IMR-90 (cell line): ENCODE data around the gene NSL1. TPM values are rescaled to one million over a fixed set of nuclear protein-coding genes. Genes with fewer than 3 reads are reported as not detected.

ENCODE experiments used
- ATAC-seq: fragments of 200-7000 bp; cut with Tn5 transposase; 2 replicates; pipeline ENCODE4 v1.9.1; 2020; ENCODE audit warnings: low read depth, mild to moderate bottlenecking, moderate library complexity
- BruUV-seq: library from RNA; stranded (reverse); fragments of 400-500 nt; replicated peaks from 2 replicates; lab custom pipeline; 2021; lab: Mats Ljungman, UMichigan
- CTCF ChIA-PET: fragments of 300-600 bp; formaldehyde crosslinking; extraction: SDS; loops from one replicate; lab custom pipeline; 2021; ENCODE audit warnings: antibody characterized with exemption; lab: Yijun Ruan, JAX
- POLR2A ChIA-PET: fragments of 300-600 bp; sonication (Branson Sonifier 250); formaldehyde crosslinking; loops from one replicate; lab custom pipeline; 2022; ENCODE audit warnings: antibody characterized with exemption; ENCODE audit not compliant: unreplicated experiment; lab: Charles Lee
- DNase-seq: peaks from one replicate; pipeline ENCODE4 v3.0.0; 2013
- H2AFZ ChIP-seq: replicated peaks from 2 replicates; pipeline ENCODE3; 2013; ENCODE audit warnings: low read length, mild to moderate bottlenecking; ENCODE audit not compliant: poor library complexity
- H2AK5ac ChIP-seq: 2 replicates; pipeline ENCODE4 v1.6.1; 2013; ENCODE audit warnings: low read depth, low read length, inconsistent platforms
- H2AK9ac ChIP-seq: replicated peaks from 2 replicates; pipeline ENCODE3; 2013; ENCODE audit warnings: mild to moderate bottlenecking, low read depth, low read length, moderate library complexity; ENCODE audit not compliant: poor library complexity
- H2BK120ac ChIP-seq: 2 replicates; pipeline ENCODE4 v1.6.1; 2013; ENCODE audit warnings: low read depth, low read length, inconsistent platforms
- H2BK15ac ChIP-seq: 3 replicates; pipeline ENCODE4 v1.6.1; 2013; ENCODE audit warnings: low read depth, low read length, inconsistent platforms
- H2BK20ac ChIP-seq: 2 replicates; pipeline ENCODE4 v1.6.1; 2013; ENCODE audit warnings: low read depth, mild to moderate bottlenecking, inconsistent platforms, low read length, moderate library complexity
- H2BK5ac ChIP-seq: 2 replicates; pipeline ENCODE4 v1.6.1; 2013; ENCODE audit warnings: mild to moderate bottlenecking, low read depth, low read length, inconsistent platforms; ENCODE audit not compliant: poor library complexity, severe bottlenecking
- H3K14ac ChIP-seq: replicated peaks from 2 replicates; pipeline ENCODE4 v1.6.1; 2013; ENCODE audit warnings: low read depth, low read length, inconsistent platforms
- H3K18ac ChIP-seq: 2 replicates; pipeline ENCODE4 v1.6.1; 2013; ENCODE audit warnings: low read depth, low read length, control low read depth
- H3K23ac ChIP-seq: 2 replicates; pipeline ENCODE4 v1.6.1; 2013; ENCODE audit warnings: low read depth, low read length, inconsistent platforms
- H3K27ac ChIP-seq: 2 replicates; pipeline ENCODE4 v1.5.1; 2013; ENCODE audit warnings: mild to moderate bottlenecking, control low read depth, low read length; ENCODE audit not compliant: insufficient read depth
- H3K27me3 ChIP-seq: 2 replicates; pipeline ENCODE4 v1.6.1; 2013; ENCODE audit warnings: low read length; ENCODE audit not compliant: control insufficient read depth, insufficient read depth
- H3K36me3 ChIP-seq: 2 replicates; pipeline ENCODE4 v1.6.1; 2013; ENCODE audit warnings: low read length, mixed read lengths; ENCODE audit not compliant: control insufficient read depth, insufficient read depth
- H3K4ac ChIP-seq: 2 replicates; pipeline ENCODE4 v1.6.1; 2013; ENCODE audit warnings: low read depth, low read length, inconsistent platforms
- H3K4me1 ChIP-seq: 2 replicates; pipeline ENCODE4 v1.6.1; 2013; ENCODE audit warnings: low read length, mixed read lengths; ENCODE audit not compliant: control insufficient read depth, insufficient read depth
- H3K4me2 ChIP-seq: 2 replicates; pipeline ENCODE4 v1.6.1; 2013; ENCODE audit warnings: low read depth, mild to moderate bottlenecking, control low read depth, low read length, moderate library complexity
- H3K4me3 ChIP-seq: 2 replicates; pipeline ENCODE4 v1.5.1; 2013; ENCODE audit warnings: low read depth, mild to moderate bottlenecking, control low read depth, low read length, moderate library complexity; ENCODE audit not compliant: insufficient read depth
- H3K56ac ChIP-seq: 2 replicates; pipeline ENCODE4 v1.6.1; 2013; ENCODE audit warnings: low read length, inconsistent platforms; ENCODE audit not compliant: insufficient read depth; ENCODE audit errors: extremely low read depth
- H3K79me1 ChIP-seq, 2 experiments: 2 replicates each; pipeline ENCODE4 v1.6.1; 2013; ENCODE audit warnings: low read length in 2 of 2, inconsistent platforms in 1 of 2, low read depth in 1 of 2
- H3K9ac ChIP-seq: 2 replicates; pipeline ENCODE4 v1.6.1; 2013; ENCODE audit warnings: low read depth, low read length, control low read depth
- H3K9me1 ChIP-seq: 2 replicates; pipeline ENCODE4 v1.6.1; 2013; ENCODE audit warnings: low read length, inconsistent platforms; ENCODE audit not compliant: insufficient read depth
- H3K9me3 ChIP-seq: 2 replicates; pipeline ENCODE4 v1.6.1; 2013; ENCODE audit warnings: low read length; ENCODE audit not compliant: control insufficient read depth, insufficient read depth
- H4K20me1 ChIP-seq: 2 replicates; pipeline ENCODE4 v1.6.1; 2013; ENCODE audit warnings: low read length, inconsistent platforms; ENCODE audit not compliant: insufficient read depth
- H4K5ac ChIP-seq: 2 replicates; pipeline ENCODE4 v1.6.1; 2013; ENCODE audit warnings: mild to moderate bottlenecking, low read depth, low read length, control low read depth
- H4K8ac ChIP-seq, 2 experiments: 2 replicates each; pipeline ENCODE4 v1.6.1; 2013; ENCODE audit warnings: low read depth in 2 of 2, low read length in 2 of 2, control low read depth in 1 of 2, inconsistent platforms in 1 of 2
- H4K91ac ChIP-seq: 2 replicates; pipeline ENCODE4 v1.6.1; 2013; ENCODE audit warnings: low read depth, low read length, inconsistent platforms; ENCODE audit not compliant: insufficient read depth
- CEBPB ChIP-seq: IDR thresholded peaks from 2 replicates; pipeline ENCODE4 v1.6.1; 2012; ENCODE audit warnings: low read depth, low read length, improper control_type of control experiment
- CHD1 ChIP-seq: IDR thresholded peaks from 2 replicates; pipeline ENCODE4 v1.6.1; 2012; ENCODE audit warnings: low read depth, low read length, improper control_type of control experiment
- FOS ChIP-seq: fragments of 150-350 bp; IDR thresholded peaks from 2 replicates; pipeline ENCODE4 v1.6.1; 2016; ENCODE audit warnings: low read depth, low read length
- MAFK ChIP-seq: IDR thresholded peaks from 2 replicates; pipeline ENCODE4 v1.6.1; 2012; ENCODE audit warnings: low read depth, low read length, improper control_type of control experiment
- MAZ ChIP-seq: IDR thresholded peaks from 2 replicates; pipeline ENCODE4 v1.6.1; 2012; ENCODE audit warnings: low read depth, mild to moderate bottlenecking, low read length, improper control_type of control experiment, moderate library complexity, borderline replicate concordance
- MXI1 ChIP-seq: IDR thresholded peaks from 2 replicates; pipeline ENCODE4 v1.6.1; 2012; ENCODE audit warnings: low read depth, mild to moderate bottlenecking, low read length, moderate library complexity, borderline replicate concordance
- NFE2L2 ChIP-seq: fragments of 150-350 bp; IDR thresholded peaks from 2 replicates; pipeline ENCODE4 v1.6.1; 2016; ENCODE audit warnings: low read depth, mild to moderate bottlenecking, low read length
- POLR2A ChIP-seq: IDR thresholded peaks from 2 replicates; pipeline ENCODE4 v1.6.1; 2012; ENCODE audit warnings: mild to moderate bottlenecking, low read depth, low read length
- RAD21 ChIP-seq: IDR thresholded peaks from 2 replicates; pipeline ENCODE4 v1.6.1; 2012; ENCODE audit warnings: low read length, improper control_type of control experiment
- RCOR1 ChIP-seq: IDR thresholded peaks from 2 replicates; pipeline ENCODE4 v1.6.1; 2012; ENCODE audit warnings: mild to moderate bottlenecking, low read length, improper control_type of control experiment; ENCODE audit not compliant: insufficient replicate concordance
- RFX5 ChIP-seq: IDR thresholded peaks from 2 replicates; pipeline ENCODE4 v1.8.0; 2012; ENCODE audit warnings: low read depth, mild to moderate bottlenecking, low read length, moderate library complexity
- SMC3 ChIP-seq: fragments of 150-350 bp; IDR thresholded peaks from 2 replicates; pipeline ENCODE4 v1.6.1; 2016; ENCODE audit warnings: low read depth, mild to moderate bottlenecking, antibody characterized with exemption, low read length, moderate library complexity
- WGBS, 2 experiments: methylation state at CpG; one replicate each; pipeline versions ENCODE4 v1.1.5 to v1.1.7; 2013; ENCODE audit warnings: missing lambda C conversion rate in 2 of 2; ENCODE audit not compliant: insufficient read length in 1 of 2; ENCODE audit errors: extremely low coverage in 2 of 2; 5-methylcytosine and 5-hydroxymethylcytosine counted together
- dilution Hi-C: fragments of 300-500 bp; cut with HindIII; formaldehyde crosslinking; loops from one replicate; pipeline ENCODE4 v1.14.3; 2018; ENCODE audit warnings: low sequenced_read_pairs; ENCODE audit not compliant: unreplicated experiment
- in situ Hi-C: fragments of 300-500 bp; cut with MboI; formaldehyde crosslinking; loops from 3 replicates; pipeline ENCODE4 v1.14.3; 2019; ENCODE audit warnings: low sequenced_read_pairs, inconsistent platforms, mixed read lengths
- intact Hi-C: fragments of 100-400 bp; cut with micrococcal nuclease; formaldehyde crosslinking; loops from 2 replicates; pipeline ENCODE4 v1.10.0; 2022
- polyA plus RNA-seq, 3 experiments: library from polyadenylated mRNA; depleted of rRNA; stranded (reverse); fragments of >200 nt; gene quantifications; 2 replicates each; pipeline ENCODE4 v1.2.3, GENCODE V29; 2012; ENCODE audit warnings: low replicate concordance in 1 of 3
- total RNA-seq: library from RNA; depleted of rRNA; stranded (reverse); fragments of >200 nt; gene quantifications from 2 replicates; pipeline ENCODE4 v1.2.3, GENCODE V29; 2012
- TF ChIP-seq, protein P1 (sequence below): fragments of 150-350 bp; IDR thresholded peaks from 2 replicates; pipeline ENCODE4 v1.6.1; 2016; ENCODE audit warnings: low read depth, mild to moderate bottlenecking, low read length, moderate library complexity, borderline replicate concordance
- TF ChIP-seq, protein P2 (sequence below): conservative IDR thresholded peaks from 2 replicates; pipeline ENCODE4 v1.5.1; 2012; ENCODE audit warnings: mild to moderate bottlenecking, low read depth, low read length, improper control_type of control experiment

The NSL1 gene
- total and polyA plus RNA-seq, 2 of the 4 experiments (the other 2 are of a cell fraction) = 19.1 to 42.5 TPM

DNA sequence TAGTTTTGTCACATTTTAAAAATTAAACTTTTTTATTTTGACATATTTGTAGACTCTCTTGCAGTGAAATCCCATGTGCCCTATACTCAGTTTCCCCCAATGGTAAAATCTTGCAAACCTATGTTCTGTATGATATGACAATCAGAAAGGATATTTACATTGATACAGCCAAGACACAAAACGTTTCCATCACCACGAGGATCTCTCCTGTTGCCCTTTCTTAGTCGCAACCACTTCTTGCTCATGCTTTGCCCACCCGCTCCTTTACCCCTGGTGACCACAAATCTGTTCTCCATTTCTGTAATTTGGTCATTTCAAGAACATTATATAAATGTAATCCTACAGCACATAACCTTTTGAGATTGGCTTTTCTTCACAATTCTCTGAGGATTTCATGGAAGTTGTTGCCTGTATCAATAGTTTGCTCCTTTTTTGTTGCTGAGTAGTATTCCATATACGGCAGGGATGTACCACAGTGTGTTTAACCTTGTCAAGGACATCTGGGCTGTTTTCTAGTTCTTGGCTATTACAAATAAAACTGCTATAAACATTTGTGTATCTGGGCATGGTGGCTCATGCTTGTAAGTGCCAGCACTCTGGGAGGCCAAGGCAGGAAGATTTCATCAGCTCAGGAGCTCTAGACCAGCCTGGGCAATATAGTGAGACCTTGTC is 78.0 kb downstream of the NSL1 start:
- no peak for ATAC-seq
- Histone ChIP-seq H3K9me1 (peaks cover 3% of the 10 kb centered on the region; the same call in 1 of the 2 replicates), H3K23ac (no peak overlapping the region), H3K18ac (no peak overlapping the region), H3K4me2 (no peak overlapping the region), H2BK20ac (no peak overlapping the region), H2BK5ac (no peak overlapping the region), H2AFZ (no peak overlapping the region), H4K20me1 (no peaks in the 10 kb centered on the region), H2AK9ac (no peak overlapping the region), H3K4me1 (peaks cover 4% of the 10 kb centered on the region; the same call in 1 of the 2 replicates), H3K9ac (no peak overlapping the region), H3K4me3 (no peak overlapping the region), H2AK5ac (no peak overlapping the region), H4K91ac (no peak overlapping the region), H3K56ac (no peak overlapping the region), H2BK15ac (no peak overlapping the region), H3K14ac (no peak overlapping the region), H4K5ac (no peak overlapping the region), H3K4ac (no peak overlapping the region), H3K79me1 (no peaks in the 10 kb centered on the region), H3K36me3 (no peaks in the 10 kb centered on the region), H2BK120ac (no peak overlapping the region), H3K27me3 (no peaks in the 10 kb centered on the region), H3K9me3 (no peaks in the 10 kb centered on the region), H4K8ac (no peak overlapping the region), H3K27ac (no peak overlapping the region)
- WGBS, 2 experiments = 89% methylated on average over 4 of the region's 5 CpGs; no CpG with 5 or more reads in 1 of the 2 experiments
- no TSS peak for BruUV-seq
- intact Hi-C loops (no loop called here), dilution Hi-C loops (no loop called here), in situ Hi-C loops (no loop called here)
- POLR2A ChIA-PET = no interaction called here
- TF ChIP-seq NFE2L2 (no peak), RFX5 (no peak), RAD21 (no peak), POLR2A (no peak), SMC3 (no peak), MAFK (no peak), MXI1 (no peak), CEBPB (no peak), RCOR1 (no peak), FOS (no peak), CHD1 (no peak), MAZ (no peak)
- TF ChIP-seq, protein P1, sequence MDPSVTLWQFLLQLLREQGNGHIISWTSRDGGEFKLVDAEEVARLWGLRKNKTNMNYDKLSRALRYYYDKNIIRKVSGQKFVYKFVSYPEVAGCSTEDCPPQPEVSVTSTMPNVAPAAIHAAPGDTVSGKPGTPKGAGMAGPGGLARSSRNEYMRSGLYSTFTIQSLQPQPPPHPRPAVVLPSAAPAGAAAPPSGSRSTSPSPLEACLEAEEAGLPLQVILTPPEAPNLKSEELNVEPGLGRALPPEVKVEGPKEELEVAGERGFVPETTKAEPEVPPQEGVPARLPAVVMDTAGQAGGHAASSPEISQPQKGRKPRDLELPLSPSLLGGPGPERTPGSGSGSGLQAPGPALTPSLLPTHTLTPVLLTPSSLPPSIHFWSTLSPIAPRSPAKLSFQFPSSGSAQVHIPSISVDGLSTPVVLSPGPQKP = no peak
- TF ChIP-seq, protein P2, sequence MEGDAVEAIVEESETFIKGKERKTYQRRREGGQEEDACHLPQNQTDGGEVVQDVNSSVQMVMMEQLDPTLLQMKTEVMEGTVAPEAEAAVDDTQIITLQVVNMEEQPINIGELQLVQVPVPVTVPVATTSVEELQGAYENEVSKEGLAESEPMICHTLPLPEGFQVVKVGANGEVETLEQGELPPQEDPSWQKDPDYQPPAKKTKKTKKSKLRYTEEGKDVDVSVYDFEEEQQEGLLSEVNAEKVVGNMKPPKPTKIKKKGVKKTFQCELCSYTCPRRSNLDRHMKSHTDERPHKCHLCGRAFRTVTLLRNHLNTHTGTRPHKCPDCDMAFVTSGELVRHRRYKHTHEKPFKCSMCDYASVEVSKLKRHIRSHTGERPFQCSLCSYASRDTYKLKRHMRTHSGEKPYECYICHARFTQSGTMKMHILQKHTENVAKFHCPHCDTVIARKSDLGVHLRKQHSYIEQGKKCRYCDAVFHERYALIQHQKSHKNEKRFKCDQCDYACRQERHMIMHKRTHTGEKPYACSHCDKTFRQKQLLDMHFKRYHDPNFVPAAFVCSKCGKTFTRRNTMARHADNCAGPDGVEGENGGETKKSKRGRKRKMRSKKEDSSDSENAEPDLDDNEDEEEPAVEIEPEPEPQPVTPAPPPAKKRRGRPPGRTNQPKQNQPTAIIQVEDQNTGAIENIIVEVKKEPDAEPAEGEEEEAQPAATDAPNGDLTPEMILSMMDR = no peak
- CTCF ChIA-PET = no interaction called here
- DNase-seq = no peak
